Mesodermal cell (in vitro differentiated cells): ENCODE measurements around the gene CDCA7.

Experiments used
- H3K27ac ChIP-seq: 2 replicates; pipeline ENCODE4 v1.7.0; 2013; ENCODE audit warnings: mild to moderate bottlenecking, low read depth, low read length, moderate library complexity; ENCODE audit not compliant: severe bottlenecking
- H3K36me3 ChIP-seq: 2 replicates; pipeline ENCODE4 v1.7.1; 2013; ENCODE audit warnings: mild to moderate bottlenecking, low read length, moderate library complexity; ENCODE audit not compliant: control insufficient read depth, insufficient read depth
- H3K4me1 ChIP-seq: one replicate; pipeline ENCODE4 v1.7.1; 2013; ENCODE audit warnings: mild to moderate bottlenecking, low read length; ENCODE audit not compliant: insufficient read depth, control insufficient read depth, poor library complexity, severe bottlenecking
- H3K4me3 ChIP-seq: 2 replicates; pipeline ENCODE4 v1.7.0; 2013; ENCODE audit warnings: low read length, control low read depth, mild to moderate bottlenecking; ENCODE audit not compliant: insufficient read depth, poor library complexity, severe bottlenecking; ENCODE audit errors: extremely low read depth
- H3K9me3 ChIP-seq: 2 replicates; pipeline ENCODE4 v1.7.1; 2013; ENCODE audit warnings: mild to moderate bottlenecking, low read length, moderate library complexity; ENCODE audit not compliant: control insufficient read depth
- WGBS, 2 experiments: methylation state at CpG; one replicate each; pipeline ENCODE4 v1.1.5; 2013; ENCODE audit warnings: missing lambda C conversion rate in 2 of 2; ENCODE audit not compliant: insufficient coverage in 2 of 2; 5-methylcytosine and 5-hydroxymethylcytosine counted together

Gene CDCA7

DNA sequence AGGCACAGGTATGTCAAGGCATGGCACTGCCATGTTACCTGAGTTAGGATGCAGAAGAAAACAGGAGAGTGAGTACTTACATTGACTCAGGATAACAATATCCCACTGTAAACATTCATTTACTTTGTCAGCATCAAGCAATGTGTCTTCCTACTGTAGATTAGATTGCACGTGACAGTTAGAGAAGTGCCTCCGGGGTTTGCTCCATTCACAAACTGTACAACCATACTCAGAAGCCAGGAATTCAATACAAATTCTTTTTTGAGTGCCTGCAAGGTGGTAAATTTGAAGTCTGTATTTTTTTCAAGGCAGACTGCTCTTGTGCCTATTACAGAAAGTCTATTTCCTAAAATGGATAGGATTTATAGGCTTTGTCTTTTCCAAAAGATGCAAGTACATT is 34.1 kb downstream of the CDCA7 start:
- H3K4me1 ChIP-seq, result peaks cover 4% of the 10 kb centered on the region
- H3K27ac ChIP-seq, result no peak overlapping the region
- 100% methylated on average over 2 of the region's 2 CpGs; no CpG with 5 or more reads in 1 of the 2 experiments for WGBS, 2 experiments
- no peak overlapping the region for H3K4me3 ChIP-seq
- H3K36me3 ChIP-seq, result peaks cover 3% of the 10 kb centered on the region
- no peaks in the 10 kb centered on the region for H3K9me3 ChIP-seq

DNA sequence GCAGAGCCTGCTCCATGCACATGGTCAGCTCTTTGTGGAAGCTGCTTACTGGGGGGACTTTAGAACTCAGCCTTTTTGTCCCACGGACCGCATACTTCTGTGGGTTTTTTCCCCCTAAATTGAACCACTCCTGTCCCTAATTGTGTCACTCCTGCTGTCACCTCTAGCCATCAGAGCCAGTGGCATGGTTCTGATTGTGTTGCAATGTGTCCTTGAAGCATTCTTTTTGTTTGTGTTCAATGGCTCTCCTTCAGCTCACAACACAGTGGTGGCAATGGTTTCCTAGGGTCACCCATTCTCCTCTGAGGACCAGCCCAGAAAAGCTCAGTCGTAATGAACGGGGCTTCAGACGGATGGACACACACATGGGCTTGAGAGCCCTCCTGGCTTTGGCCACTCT is 35.4 kb downstream of the CDCA7 start:
- Histone ChIP-seq H3K4me3 (no peak overlapping the region), H3K27ac (no peak overlapping the region), H3K9me3 (no peaks in the 10 kb centered on the region), H3K4me1 (peaks cover 10% of the 10 kb centered on the region), H3K36me3 (peaks cover 3% of the 10 kb centered on the region)
- WGBS, 2 experiments, result 100% methylated on average over 4 to 5 of the region's 5 CpGs

DNA sequence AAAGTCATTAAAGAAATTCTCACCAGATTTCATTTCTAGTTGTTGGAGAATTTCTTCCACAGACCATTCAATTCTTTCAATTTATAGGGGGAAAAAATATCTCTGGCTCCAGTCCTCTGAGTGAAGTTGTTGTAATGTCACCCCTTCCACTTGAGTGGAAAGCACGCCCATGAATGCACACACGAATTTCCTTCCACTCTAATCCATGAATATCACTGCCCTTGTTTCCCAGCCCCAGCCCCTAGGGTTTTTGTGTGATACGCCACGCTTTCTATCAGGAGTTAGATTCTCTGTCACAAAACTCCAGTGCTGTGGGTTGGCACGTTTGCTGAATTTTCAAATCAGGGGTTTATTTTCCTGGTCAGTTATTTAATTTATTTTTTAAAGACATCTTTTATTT is 38.1 kb downstream of the CDCA7 start:
- H3K9me3 ChIP-seq, result no peaks in the 10 kb centered on the region
- WGBS, 2 experiments, result 94 to 100% methylated on average over 2 to 3 of the region's 5 CpGs
- H3K4me1 ChIP-seq, result peaks cover 10% of the 10 kb centered on the region
- H3K27ac ChIP-seq, result no peak overlapping the region
- H3K4me3 ChIP-seq, result no peak overlapping the region
- peaks cover 3% of the 10 kb centered on the region for H3K36me3 ChIP-seq

DNA sequence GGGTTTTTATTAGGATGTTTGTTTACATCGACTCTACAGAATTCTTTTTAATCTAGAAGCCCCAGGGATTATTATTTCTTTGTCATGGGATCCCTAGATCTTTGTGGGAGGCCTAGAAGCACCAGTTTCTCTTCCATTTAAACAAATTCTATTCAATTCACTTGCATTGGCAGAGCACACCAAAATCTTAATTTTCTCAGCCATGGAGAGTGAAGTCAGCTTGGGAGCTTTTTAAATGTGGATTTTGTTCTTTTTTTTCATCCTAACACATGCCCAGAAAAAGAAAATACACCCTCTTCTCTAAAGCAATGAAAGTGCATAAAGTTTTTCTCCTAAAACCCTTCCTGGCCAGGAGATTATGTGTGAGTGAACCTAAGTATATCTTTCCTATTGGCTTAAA is 38.5 kb downstream of the CDCA7 start:
- Histone ChIP-seq H3K9me3 (no peaks in the 10 kb centered on the region), H3K4me1 (peaks cover 10% of the 10 kb centered on the region)
- 67% methylated on average over 1 of the region's 1 CpG; no CpG with 5 or more reads in 1 of the 2 experiments for WGBS, 2 experiments

DNA sequence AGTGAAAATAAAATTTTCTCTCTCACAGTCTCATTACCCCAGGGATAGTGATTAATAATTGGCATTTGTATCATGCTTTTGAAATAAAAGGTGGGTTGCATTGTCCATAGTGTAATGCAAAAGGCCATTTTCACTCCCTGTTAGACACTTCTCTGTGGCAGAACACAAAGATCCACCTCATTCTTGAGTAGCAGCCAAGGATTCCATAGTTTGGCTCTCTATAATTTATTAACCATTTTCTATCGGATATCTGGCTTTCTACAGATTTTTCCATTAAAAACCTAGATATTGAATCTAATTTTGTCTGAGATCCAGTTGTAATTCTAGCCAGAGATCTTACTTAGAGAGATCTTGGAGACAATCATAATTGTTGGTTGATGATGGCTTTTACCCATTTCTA is 39.0 kb downstream of the CDCA7 start:
- no peak overlapping the region for H3K27ac ChIP-seq
- H3K36me3 ChIP-seq, result peaks cover 3% of the 10 kb centered on the region
- 80% methylated on average over 1 of the region's 1 CpG; no CpG with 5 or more reads in 1 of the 2 experiments for WGBS, 2 experiments
- peaks cover 10% of the 10 kb centered on the region for H3K4me1 ChIP-seq
- no peak overlapping the region for H3K4me3 ChIP-seq
- no peaks in the 10 kb centered on the region for H3K9me3 ChIP-seq

More for the DNA sequence above, 38.5 kb downstream of the CDCA7 start:
- Histone ChIP-seq H3K4me3 (no peak overlapping the region), H3K27ac (no peak overlapping the region), H3K36me3 (peaks cover 3% of the 10 kb centered on the region)

DNA sequence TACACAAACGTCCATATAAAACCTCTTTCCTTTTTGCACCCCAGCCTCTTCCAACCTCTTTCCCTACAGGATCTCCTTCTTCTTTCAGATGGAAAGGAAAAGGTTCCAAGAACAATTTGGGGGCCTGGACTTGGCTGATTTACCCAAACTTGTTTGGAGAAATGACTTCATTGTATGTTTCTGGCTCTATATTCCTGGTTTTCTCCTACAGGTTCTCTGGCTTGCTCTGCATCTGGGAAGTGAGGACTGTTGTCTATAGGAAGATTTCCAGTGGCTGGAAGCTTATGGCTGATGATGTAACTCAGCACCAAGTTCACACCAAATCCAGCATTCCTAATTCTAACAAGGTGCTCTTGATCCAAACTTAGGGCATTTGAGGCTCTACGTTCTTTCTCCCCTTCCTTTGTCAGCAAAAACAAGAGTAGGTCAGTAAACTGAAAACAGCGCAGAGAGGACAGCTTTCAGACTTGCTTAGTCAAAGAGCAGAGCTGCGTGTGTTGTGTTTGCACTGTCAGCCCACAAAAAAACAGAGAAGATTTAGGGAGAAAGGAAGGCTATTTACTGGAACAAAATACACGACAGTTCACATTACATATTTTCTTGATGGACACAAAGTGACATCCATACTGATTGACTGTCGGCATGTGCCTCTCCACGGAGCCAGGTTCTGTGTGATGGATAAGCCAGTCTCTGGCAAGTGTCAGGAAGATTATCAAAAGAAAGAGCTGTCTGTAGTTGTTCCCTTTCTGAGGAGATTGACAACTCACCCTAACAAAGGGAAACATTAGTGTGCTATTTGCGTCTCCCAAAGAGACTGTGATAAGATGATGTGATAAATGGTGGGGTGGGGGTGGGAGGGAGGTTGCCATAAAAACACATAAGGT is 39.7 kb downstream of the CDCA7 start:
- no peak overlapping the region for H3K4me3 ChIP-seq
- peak overlapping the region; percentile 41 for H3K27ac ChIP-seq
- WGBS, 2 experiments, result 56 to 80% methylated on average over 2 to 3 of the region's 8 CpGs
- peaks cover 3% of the 10 kb centered on the region for H3K36me3 ChIP-seq
- no peaks in the 10 kb centered on the region for H3K9me3 ChIP-seq
- peaks cover 10% of the 10 kb centered on the region for H3K4me1 ChIP-seq

DNA sequence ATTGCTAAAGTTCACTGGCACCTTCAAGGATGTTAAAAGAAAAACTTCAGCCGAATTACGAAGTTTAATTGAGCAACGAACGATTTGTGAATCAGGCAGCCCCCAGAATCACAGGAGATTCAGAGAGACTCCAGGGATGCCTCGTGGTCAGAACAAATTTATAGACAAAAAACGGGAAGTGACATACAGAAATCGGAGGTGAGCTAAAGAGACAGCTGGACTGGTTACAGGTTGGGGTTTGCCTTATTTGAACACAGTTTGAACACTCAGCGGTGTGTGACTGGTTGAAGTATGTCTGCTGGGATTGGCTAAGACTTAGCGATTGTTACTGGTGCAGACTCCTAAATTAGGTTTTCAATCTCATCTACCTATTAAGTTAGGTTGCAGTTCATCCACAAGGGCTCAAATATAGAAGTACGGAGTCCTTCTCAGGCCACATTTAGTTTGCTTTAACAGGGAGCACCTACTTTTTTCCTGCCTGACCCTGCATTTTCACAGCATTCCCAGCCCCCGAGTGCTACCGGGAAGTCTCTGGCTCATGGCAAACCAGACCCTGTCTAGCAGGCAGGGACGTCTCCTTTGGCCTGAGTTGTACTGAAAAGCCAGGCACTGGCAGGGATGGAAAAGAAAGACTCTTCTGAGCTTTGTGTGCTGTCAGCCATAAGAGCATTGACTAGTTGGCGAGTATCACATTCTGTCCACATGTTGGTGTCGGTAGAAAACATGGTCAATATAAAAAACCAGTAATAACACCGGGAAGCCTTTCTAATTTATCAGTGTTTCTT is 41.1 kb downstream of the CDCA7 start:
- Histone ChIP-seq H3K9me3 (no peaks in the 10 kb centered on the region), H3K4me3 (no peak overlapping the region), H3K4me1 (peaks cover 6% of the 10 kb centered on the region), H3K27ac (no peak overlapping the region), H3K36me3 (no peaks in the 10 kb centered on the region)
- 91 to 92% methylated on average over 14 to 15 of the region's 16 CpGs for WGBS, 2 experiments

DNA sequence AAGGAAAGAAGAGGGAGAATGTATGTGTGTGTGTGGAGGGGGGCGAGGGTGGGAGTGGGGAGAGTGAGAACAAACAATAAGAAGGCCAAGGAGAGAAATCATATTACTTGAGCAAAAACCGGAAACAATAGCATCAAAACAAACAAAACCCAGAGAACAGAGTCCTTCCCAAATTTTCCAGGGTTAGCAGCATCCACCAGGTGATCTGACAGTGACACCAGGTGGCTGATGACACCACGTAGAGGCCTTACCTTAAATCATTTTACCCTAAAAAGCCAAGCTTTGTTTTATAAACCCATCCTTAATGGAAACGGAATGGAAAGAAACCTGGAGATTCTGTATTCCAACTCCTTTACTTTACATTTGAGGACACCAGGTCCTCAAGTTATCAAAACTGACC is 42.9 kb downstream of the CDCA7 start:
- no peak overlapping the region for H3K4me3 ChIP-seq
- H3K36me3 ChIP-seq, result no peaks in the 10 kb centered on the region
- H3K9me3 ChIP-seq, result no peaks in the 10 kb centered on the region
- H3K27ac ChIP-seq, result no peak overlapping the region
- 77 to 90% methylated on average over 3 of the region's 4 CpGs for WGBS, 2 experiments
- H3K4me1 ChIP-seq, result peaks cover 6% of the 10 kb centered on the region

DNA sequence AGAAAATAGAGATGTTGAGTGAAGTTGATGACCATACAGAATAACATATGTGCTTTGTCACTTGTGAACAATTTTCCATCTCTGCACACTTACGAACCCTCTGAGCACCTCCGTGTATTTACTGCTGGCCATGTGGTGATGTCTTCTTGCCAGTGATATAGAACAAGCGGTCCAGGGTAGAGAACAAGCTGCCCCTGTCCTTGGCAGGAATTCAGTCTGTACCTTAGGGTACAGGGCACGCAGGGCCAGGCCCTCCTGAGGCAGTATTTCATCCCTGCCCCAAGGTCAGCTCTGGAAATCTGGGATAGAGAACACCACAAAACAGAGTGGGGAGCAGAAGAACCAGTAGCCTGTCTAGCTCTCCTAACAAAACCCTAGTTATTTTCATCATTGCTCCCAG is 44.6 kb downstream of the CDCA7 start:
- Histone ChIP-seq H3K36me3 (no peaks in the 10 kb centered on the region), H3K27ac (no peak overlapping the region), H3K9me3 (no peaks in the 10 kb centered on the region), H3K4me1 (peaks cover 6% of the 10 kb centered on the region), H3K4me3 (no peak overlapping the region)
- 100% methylated on average over 2 to 3 of the region's 4 CpGs for WGBS, 2 experiments

DNA sequence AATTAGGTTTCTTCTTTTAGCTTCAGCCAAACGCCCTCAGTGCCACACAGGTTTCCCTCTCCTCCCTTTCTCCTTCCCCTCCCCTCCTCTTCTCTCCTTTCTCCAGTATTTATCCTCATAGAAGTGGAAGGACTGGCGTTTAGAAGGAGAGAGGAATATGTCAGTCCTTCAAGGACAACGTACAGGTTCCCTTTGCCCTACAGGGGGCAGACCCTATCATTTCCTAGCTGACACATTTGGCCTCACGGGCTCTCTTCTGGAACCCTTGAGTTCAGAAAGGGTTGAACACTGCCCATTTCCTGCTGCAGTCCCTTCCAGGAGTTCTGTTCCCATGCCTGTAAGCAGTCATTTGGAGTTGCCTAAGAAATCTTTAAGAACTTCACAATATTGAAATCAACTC is 46.1 kb downstream of the CDCA7 start:
- Histone ChIP-seq H3K27ac (no peak overlapping the region), H3K4me1 (no peaks in the 10 kb centered on the region), H3K9me3 (no peaks in the 10 kb centered on the region), H3K4me3 (no peak overlapping the region), H3K36me3 (no peaks in the 10 kb centered on the region)
- WGBS, 2 experiments, result 42 to 45% methylated on average over 1 to 2 of the region's 4 CpGs
